Ectodermal cell (in vitro differentiated cells): ENCODE results near the gene MUC5B.

Experiments
- H3K27ac ChIP-seq: 2 replicates; pipeline ENCODE4 v1.7.0; 2013; ENCODE audit warnings: mild to moderate bottlenecking, low read depth, low read length; ENCODE audit not compliant: insufficient read depth, poor library complexity, severe bottlenecking
- H3K27me3 ChIP-seq: 2 replicates; pipeline ENCODE4 v1.7.0; 2013; ENCODE audit warnings: mild to moderate bottlenecking, low read length; ENCODE audit not compliant: insufficient read depth, control insufficient read depth, poor library complexity, severe bottlenecking
- H3K36me3 ChIP-seq: one replicate; pipeline ENCODE4 v1.7.0; 2013; ENCODE audit warnings: low read length; ENCODE audit not compliant: control insufficient read depth, insufficient read depth
- H3K4me1 ChIP-seq: one replicate; pipeline ENCODE4 v1.7.0; 2013; ENCODE audit warnings: low read length; ENCODE audit not compliant: control insufficient read depth, insufficient read depth
- H3K4me3 ChIP-seq: 2 replicates; pipeline ENCODE4 v1.7.0; 2013; ENCODE audit warnings: low read depth, low read length, control low read depth; ENCODE audit not compliant: insufficient read depth
- H3K9me3 ChIP-seq: 2 replicates; pipeline ENCODE4 v1.7.0; 2013; ENCODE audit warnings: mild to moderate bottlenecking, low read length, moderate library complexity; ENCODE audit not compliant: control insufficient read depth
- WGBS, 2 experiments: methylation state at CpG; one replicate each; pipeline ENCODE4 v1.1.7; 2013; ENCODE audit warnings: missing lambda C conversion rate in 2 of 2; 5-methylcytosine and 5-hydroxymethylcytosine counted together

Gene MUC5B

GRCh38 chr11:1285316-1285744, 62.5 kb downstream of the MUC5B start:
- H3K4me1 ChIP-seq = no peaks in the 10 kb centered on the region
- peaks cover 14% of the 10 kb centered on the region for H3K36me3 ChIP-seq
- no peak overlapping the region for H3K4me3 ChIP-seq
- H3K27ac ChIP-seq = no peak overlapping the region
- H3K9me3 ChIP-seq = no peaks in the 10 kb centered on the region
- H3K27me3 ChIP-seq = no peaks in the 10 kb centered on the region
- 95% methylated on average over 23 of the region's 23 CpGs for WGBS, 2 experiments

GRCh38 chr11:1285876-1286275, 63.0 kb downstream of the MUC5B start:
- H3K27me3 ChIP-seq = no peaks in the 10 kb centered on the region
- H3K9me3 ChIP-seq = no peaks in the 10 kb centered on the region
- no peak overlapping the region for H3K4me3 ChIP-seq
- no peaks in the 10 kb centered on the region for H3K4me1 ChIP-seq
- no peak overlapping the region for H3K27ac ChIP-seq
- peaks cover 14% of the 10 kb centered on the region for H3K36me3 ChIP-seq
- WGBS, 2 experiments = 95 to 98% methylated on average over 17 of the region's 17 CpGs

- no peaks in the 10 kb centered on the region for H3K4me1 ChIP-seq
- peaks cover 10% of the 10 kb centered on the region for H3K36me3 ChIP-seq
- no peak overlapping the region for H3K27ac ChIP-seq
- no peaks in the 10 kb centered on the region for H3K27me3 ChIP-seq
- H3K9me3 ChIP-seq = no peaks in the 10 kb centered on the region
- WGBS, 2 experiments = 96 to 97% methylated on average over 9 of the region's 9 CpGs
- H3K4me3 ChIP-seq = no peak overlapping the region
Observed at GRCh38 chr11:1287928-1288327, 65.1 kb downstream of the MUC5B start.

GRCh38 chr11:1288426-1289151, 65.7 kb downstream of the MUC5B start:
- H3K36me3 ChIP-seq = peaks cover 10% of the 10 kb centered on the region

GRCh38 chr11:1289211-1289935, 66.5 kb downstream of the MUC5B start:
- Histone ChIP-seq H3K27me3 (no peaks in the 10 kb centered on the region), H3K4me3 (no peak overlapping the region), H3K36me3 (peaks cover 10% of the 10 kb centered on the region), H3K4me1 (no peaks in the 10 kb centered on the region), H3K9me3 (no peaks in the 10 kb centered on the region), H3K27ac (no peak overlapping the region)
- WGBS, 2 experiments = 96% methylated on average over 33 of the region's 33 CpGs

More at GRCh38 chr11:1288426-1289151, 65.7 kb downstream of the MUC5B start:
- H3K9me3 ChIP-seq = no peaks in the 10 kb centered on the region
- no peaks in the 10 kb centered on the region for H3K4me1 ChIP-seq
- no peak overlapping the region for H3K27ac ChIP-seq
- H3K4me3 ChIP-seq = no peak overlapping the region
- no peaks in the 10 kb centered on the region for H3K27me3 ChIP-seq
- 94 to 95% methylated on average over 30 of the region's 30 CpGs for WGBS, 2 experiments

GRCh38 chr11:1290052-1291040, 67.5 kb downstream of the MUC5B start:
- Histone ChIP-seq H3K4me3 (no peak overlapping the region), H3K36me3 (peaks cover 13% of the 10 kb centered on the region), H3K9me3 (no peaks in the 10 kb centered on the region), H3K27ac (no peak overlapping the region), H3K4me1 (no peaks in the 10 kb centered on the region), H3K27me3 (no peaks in the 10 kb centered on the region)
- WGBS, 2 experiments = 96 to 97% methylated on average over 43 of the region's 43 CpGs

GRCh38 chr11:1291295-1292017, 68.6 kb downstream of the MUC5B start:
- H3K27me3 ChIP-seq = no peaks in the 10 kb centered on the region
- H3K4me1 ChIP-seq = no peaks in the 10 kb centered on the region
- H3K36me3 ChIP-seq = peaks cover 10% of the 10 kb centered on the region
- H3K4me3 ChIP-seq = no peak overlapping the region
- 94 to 96% methylated on average over 46 of the region's 46 CpGs for WGBS, 2 experiments
- no peaks in the 10 kb centered on the region for H3K9me3 ChIP-seq
- no peak overlapping the region for H3K27ac ChIP-seq

- peaks cover 6% of the 10 kb centered on the region for H3K36me3 ChIP-seq
- H3K9me3 ChIP-seq = no peaks in the 10 kb centered on the region
- H3K27ac ChIP-seq = no peak overlapping the region
- WGBS, 2 experiments = 95 to 96% methylated on average over 10 of the region's 10 CpGs
- no peaks in the 10 kb centered on the region for H3K27me3 ChIP-seq
- no peaks in the 10 kb centered on the region for H3K4me1 ChIP-seq
- no peak overlapping the region for H3K4me3 ChIP-seq
Observed at GRCh38 chr11:1292018-1292643, 69.3 kb downstream of the MUC5B start.
